Erythroblast (primary cell): ENCODE results near the gene CYB5R2.

Experiments
- DNase-seq, 2 experiments: peaks; one replicate each; lab custom pipeline; 2025; lab: John Stamatoyannopoulos, UW
- GATA1 ChIP-seq: IDR thresholded peaks from 2 replicates; pipeline ENCODE4 v1.6.1; 2011; ENCODE audit warnings: low read depth, mild to moderate bottlenecking, control low read depth, low read length, moderate library complexity
- POLR2A ChIP-seq: IDR thresholded peaks from 2 replicates; pipeline ENCODE4 v1.6.1; 2011; ENCODE audit warnings: mild to moderate bottlenecking, low read length

The CYB5R2 gene

GRCh38 chr11:7672960-7673723, at the start of gene CYB5R2:
CYB5R2 (minus strand) TSS chr11:7673500; CDS start chr11:7672825, 675 bp downstream.
- DNase-seq = no peak

GRCh38 chr11:7714786-7715185, 41.5 kb upstream of the CYB5R2 start:
- no peak for DNase-seq
- no peak for TF ChIP-seq GATA1
- TF ChIP-seq POLR2A = no peak

More at GRCh38 chr11:7672960-7673723, at the start of gene CYB5R2:
- no peak for TF ChIP-seq GATA1
- TF ChIP-seq POLR2A = no peak

GRCh38 chr11:7706377-7706776, 33.1 kb upstream of the CYB5R2 start, which contains the start of gene OVCH2:
OVCH2 (minus strand) TSS chr11:7706477; CDS start chr11:7706394, 83 bp downstream.
- no peak for DNase-seq
- TF ChIP-seq GATA1 (no peak), POLR2A (no peak)

GRCh38 chr11:7703740-7704139, 30.4 kb upstream of the CYB5R2 start:
- no peak for DNase-seq
- no peak for TF ChIP-seq POLR2A

GRCh38 chr11:7696424-7696823, 23.1 kb upstream of the CYB5R2 start:
- TF ChIP-seq POLR2A = no peak
- no peak for TF ChIP-seq GATA1
- DNase-seq = no peak

- DNase-seq = no peak
- no peak for TF ChIP-seq POLR2A
- TF ChIP-seq GATA1 = no peak
Observed at GRCh38 chr11:7694235-7694634, 20.9 kb upstream of the CYB5R2 start.

- TF ChIP-seq POLR2A (no peak), GATA1 (no peak)
Observed at GRCh38 chr11:7692426-7692825, 19.1 kb upstream of the CYB5R2 start.

GRCh38 chr11:7691759-7692350, 18.6 kb upstream of the CYB5R2 start:
- TF ChIP-seq POLR2A = no peak
- no peak for TF ChIP-seq GATA1
- DNase-seq = no peak

More at GRCh38 chr11:7692426-7692825, 19.1 kb upstream of the CYB5R2 start:
- no peak for DNase-seq

GRCh38 chr11:7690648-7691047, 17.3 kb upstream of the CYB5R2 start:
- TF ChIP-seq GATA1 (no peak), POLR2A (no peak)
- no peak for DNase-seq

GRCh38 chr11:7689239-7689638, 15.9 kb upstream of the CYB5R2 start:
- no peak for DNase-seq
- TF ChIP-seq GATA1 (no peak), POLR2A (no peak)

GRCh38 chr11:7688238-7688826, 15.0 kb upstream of the CYB5R2 start:
- peak in 1 of 2 experiments; percentile 21 for DNase-seq
- TF ChIP-seq GATA1 (no peak), POLR2A (no peak)

- no peak for DNase-seq
- TF ChIP-seq GATA1 (no peak), POLR2A (no peak)
Observed at GRCh38 chr11:7687386-7687785, 14.1 kb upstream of the CYB5R2 start.

- DNase-seq = no peak
- TF ChIP-seq GATA1 = no peak
- no peak for TF ChIP-seq POLR2A
Observed at GRCh38 chr11:7686761-7687160, 13.5 kb upstream of the CYB5R2 start.

GRCh38 chr11:7683571-7683970, 10.3 kb upstream of the CYB5R2 start:
- DNase-seq = no peak
- no peak for TF ChIP-seq GATA1
- TF ChIP-seq POLR2A = no peak

- TF ChIP-seq POLR2A = no peak
- no peak for TF ChIP-seq GATA1
- DNase-seq = no peak
Observed at GRCh38 chr11:7677796-7678201, 4.5 kb upstream of the CYB5R2 start.

GRCh38 chr11:7677071-7677470, 3.8 kb upstream of the CYB5R2 start:
- TF ChIP-seq POLR2A (no peak), GATA1 (no peak)
- DNase-seq = no peak
